GM12891 (cell line): ENCODE data around the gene CAMTA1.

Source experiments
- DNase-seq: peaks from one replicate; pipeline ENCODE4 v3.0.0; 2011; ENCODE audit warnings: low spot score; ENCODE audit not compliant: insufficient read length
- FAIRE-seq: peaks from 2 replicates; lab custom pipeline; 2011; peaks lifted over from hg19 to GRCh38; lab: Jason Lieb, UNC
- PAX5 ChIP-seq: IDR thresholded peaks from 2 replicates; pipeline ENCODE4 v1.6.1; 2011; ENCODE audit warnings: low read length, moderate library complexity, mild to moderate bottlenecking; ENCODE audit not compliant: insufficient read depth, severe bottlenecking
- POLR2A ChIP-seq: IDR thresholded peaks from 2 replicates; pipeline ENCODE4 v1.6.1; 2011; ENCODE audit warnings: low read depth, low read length, control low read depth
- POLR2AphosphoS5 ChIP-seq: IDR thresholded peaks from 2 replicates; pipeline ENCODE4 v1.6.1; 2011; ENCODE audit warnings: low read depth, low read length, control low read depth
- POU2F2 ChIP-seq: IDR thresholded peaks from 2 replicates; pipeline ENCODE4 v1.6.1; 2011; ENCODE audit warnings: low read depth, mild to moderate bottlenecking, control low read depth, low read length, moderate library complexity
- SPI1 ChIP-seq: IDR thresholded peaks from 2 replicates; pipeline ENCODE4 v1.6.1; 2011; ENCODE audit warnings: low read depth, low read length, control low read depth
- TAF1 ChIP-seq: IDR thresholded peaks from 2 replicates; pipeline ENCODE4 v1.6.1; 2011; ENCODE audit warnings: low read depth, low read length, control low read depth

The CAMTA1 gene

GRCh38 chr1:6960860-6961259, 175.6 kb downstream of the CAMTA1 start:
- no peak for FAIRE-seq
- no peak for TF ChIP-seq TAF1
- TF ChIP-seq PAX5 = no peak
- no peak for DNase-seq

GRCh38 chr1:6961289-6961688, 176.0 kb downstream of the CAMTA1 start:
- TF ChIP-seq POLR2A (no peak), TAF1 (no peak)
- FAIRE-seq (no peak), DNase-seq (no peak)

- no peak for TF ChIP-seq POLR2AphosphoS5
- TF ChIP-seq POU2F2 = no peak
- TF ChIP-seq TAF1 = no peak
- no peak for TF ChIP-seq PAX5
- TF ChIP-seq SPI1 = no peak
- no peak for TF ChIP-seq POLR2A
- FAIRE-seq (no peak), DNase-seq (peak; percentile 44)
Observed at GRCh38 chr1:6961905-6962477, 176.7 kb downstream of the CAMTA1 start.

GRCh38 chr1:6962478-6962995, 177.3 kb downstream of the CAMTA1 start:
- TF ChIP-seq TAF1 (no peak), SPI1 (no peak), POLR2A (no peak), POU2F2 (no peak), PAX5 (no peak), POLR2AphosphoS5 (no peak)
- peak; percentile 40 for FAIRE-seq
- peak; percentile 49 for DNase-seq

GRCh38 chr1:6962996-6963911, 178.0 kb downstream of the CAMTA1 start:
- DNase-seq (peak; percentile 54), FAIRE-seq (no peak)
- TF ChIP-seq SPI1 (no peak), PAX5 (no peak), TAF1 (no peak), POLR2A (no peak), POU2F2 (no peak), POLR2AphosphoS5 (no peak)

GRCh38 chr1:6963912-6964307, 178.7 kb downstream of the CAMTA1 start:
- no peak for FAIRE-seq
- TF ChIP-seq TAF1 = no peak
- TF ChIP-seq POU2F2 = no peak
- no peak for TF ChIP-seq SPI1
- no peak for TF ChIP-seq POLR2A
- TF ChIP-seq PAX5 = no peak
- no peak for TF ChIP-seq POLR2AphosphoS5
- no peak for DNase-seq

- no peak for TF ChIP-seq TAF1
- TF ChIP-seq POLR2A = no peak
- no peak for TF ChIP-seq POU2F2
- TF ChIP-seq SPI1 = no peak
- FAIRE-seq = no peak
- no peak for DNase-seq
Observed at GRCh38 chr1:6965083-6965934, 180.1 kb downstream of the CAMTA1 start.

GRCh38 chr1:6965935-6966241, 180.6 kb downstream of the CAMTA1 start:
- DNase-seq (no peak), FAIRE-seq (no peak)
- TF ChIP-seq TAF1 = no peak
- TF ChIP-seq POLR2AphosphoS5 = no peak
- TF ChIP-seq SPI1 = no peak
- no peak for TF ChIP-seq POU2F2
- TF ChIP-seq POLR2A = no peak
- TF ChIP-seq PAX5 = no peak

GRCh38 chr1:6966326-6966725, 181.1 kb downstream of the CAMTA1 start:
- TF ChIP-seq POLR2AphosphoS5 = no peak
- no peak for TF ChIP-seq POLR2A
- TF ChIP-seq SPI1 = no peak
- TF ChIP-seq TAF1 = no peak
- no peak for TF ChIP-seq PAX5
- no peak for TF ChIP-seq POU2F2
- FAIRE-seq (no peak), DNase-seq (no peak)
